Bronchial epithelial cell (primary cell): ENCODE results near the gene PCBD1. TPM values are rescaled to one million over a fixed set of nuclear protein-coding genes. Genes with fewer than 3 reads are reported as not detected.

Experiments used
- DNase-seq: peaks from one replicate; pipeline ENCODE4 v3.0.0-alpha.2; 2010; ENCODE audit warnings: low read depth
- FAIRE-seq: peaks from 2 replicates; lab custom pipeline; 2011; peaks lifted over from hg19 to GRCh38; lab: Jason Lieb, UNC
- H3K27me3 ChIP-seq: 2 replicates; pipeline ENCODE4 v1.5.1; 2011; ENCODE audit warnings: low read length; ENCODE audit not compliant: control insufficient read depth, insufficient read depth
- H3K36me3 ChIP-seq: 2 replicates; pipeline ENCODE4 v1.5.1; 2011; ENCODE audit warnings: low read length; ENCODE audit not compliant: control insufficient read depth, insufficient read depth
- H3K4me3 ChIP-seq: 2 replicates; pipeline ENCODE4 v1.5.1; 2011; ENCODE audit warnings: mild to moderate bottlenecking, low read depth, low read length, control low read depth
- total RNA-seq: library from RNA; depleted of rRNA; stranded (reverse); fragments of >200 nt; gene quantifications from 2 replicates; pipeline ENCODE4 v1.2.1, GENCODE V29; 2014
- TF ChIP-seq, protein P1 (sequence below): IDR thresholded peaks from 2 replicates; pipeline ENCODE4 v1.5.1; 2011; ENCODE audit warnings: mild to moderate bottlenecking, moderate library complexity, low read length, control low read depth, inconsistent platforms; ENCODE audit not compliant: insufficient read depth, severe bottlenecking

The PCBD1 gene
- total RNA-seq, 1 donor from 2014 or later = 16.1 TPM

- no peak for DNase-seq
These were observed 52.0 kb downstream of the PCBD1 start for GRCh38 chr10:70836319-70836718.

DNA sequence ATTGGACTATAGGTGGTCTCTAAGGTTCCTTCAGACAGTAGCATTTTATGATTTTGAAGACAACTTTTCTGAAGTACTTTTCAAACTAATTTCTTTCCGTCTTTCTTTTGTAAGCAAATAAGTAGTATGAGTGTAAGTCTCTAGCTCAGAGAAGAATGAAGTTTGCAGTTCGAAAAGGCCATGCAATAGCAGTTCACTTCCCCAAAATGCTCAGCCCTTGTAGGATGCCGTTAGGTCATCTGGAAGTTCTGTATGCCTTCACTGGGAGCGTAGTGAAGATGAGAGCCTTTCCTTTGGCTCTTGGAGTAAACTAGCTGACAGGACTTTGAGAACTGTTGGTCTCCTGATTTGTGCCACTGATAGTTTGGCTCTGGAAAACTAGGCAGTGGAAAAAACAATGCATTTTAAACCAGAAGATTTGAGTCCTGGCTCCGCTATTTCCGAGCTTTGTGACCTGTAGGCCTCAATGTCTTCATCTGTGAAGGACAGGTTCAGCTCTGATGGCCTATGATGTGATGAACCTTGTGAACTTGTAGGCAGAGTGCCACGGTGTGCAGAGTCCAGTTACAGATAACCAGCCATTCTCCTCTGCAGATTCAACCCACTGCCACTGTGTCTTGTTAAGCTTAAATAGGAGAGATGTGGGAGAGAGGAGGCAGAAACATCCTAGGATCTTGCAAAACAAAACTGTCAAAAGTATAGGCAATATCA, 53.8 kb downstream of the PCBD1 start:
- TF ChIP-seq, protein P1, sequence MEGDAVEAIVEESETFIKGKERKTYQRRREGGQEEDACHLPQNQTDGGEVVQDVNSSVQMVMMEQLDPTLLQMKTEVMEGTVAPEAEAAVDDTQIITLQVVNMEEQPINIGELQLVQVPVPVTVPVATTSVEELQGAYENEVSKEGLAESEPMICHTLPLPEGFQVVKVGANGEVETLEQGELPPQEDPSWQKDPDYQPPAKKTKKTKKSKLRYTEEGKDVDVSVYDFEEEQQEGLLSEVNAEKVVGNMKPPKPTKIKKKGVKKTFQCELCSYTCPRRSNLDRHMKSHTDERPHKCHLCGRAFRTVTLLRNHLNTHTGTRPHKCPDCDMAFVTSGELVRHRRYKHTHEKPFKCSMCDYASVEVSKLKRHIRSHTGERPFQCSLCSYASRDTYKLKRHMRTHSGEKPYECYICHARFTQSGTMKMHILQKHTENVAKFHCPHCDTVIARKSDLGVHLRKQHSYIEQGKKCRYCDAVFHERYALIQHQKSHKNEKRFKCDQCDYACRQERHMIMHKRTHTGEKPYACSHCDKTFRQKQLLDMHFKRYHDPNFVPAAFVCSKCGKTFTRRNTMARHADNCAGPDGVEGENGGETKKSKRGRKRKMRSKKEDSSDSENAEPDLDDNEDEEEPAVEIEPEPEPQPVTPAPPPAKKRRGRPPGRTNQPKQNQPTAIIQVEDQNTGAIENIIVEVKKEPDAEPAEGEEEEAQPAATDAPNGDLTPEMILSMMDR = no peak

More at GRCh38 chr10:70836319-70836718, 52.0 kb downstream of the PCBD1 start:
- TF ChIP-seq, protein P1 = no peak
- FAIRE-seq = no peak
- H3K4me3 ChIP-seq = no peak overlapping the region
- H3K36me3 ChIP-seq = peaks cover 1% of the 10 kb centered on the region
- no peaks in the 10 kb centered on the region for H3K27me3 ChIP-seq

DNA sequence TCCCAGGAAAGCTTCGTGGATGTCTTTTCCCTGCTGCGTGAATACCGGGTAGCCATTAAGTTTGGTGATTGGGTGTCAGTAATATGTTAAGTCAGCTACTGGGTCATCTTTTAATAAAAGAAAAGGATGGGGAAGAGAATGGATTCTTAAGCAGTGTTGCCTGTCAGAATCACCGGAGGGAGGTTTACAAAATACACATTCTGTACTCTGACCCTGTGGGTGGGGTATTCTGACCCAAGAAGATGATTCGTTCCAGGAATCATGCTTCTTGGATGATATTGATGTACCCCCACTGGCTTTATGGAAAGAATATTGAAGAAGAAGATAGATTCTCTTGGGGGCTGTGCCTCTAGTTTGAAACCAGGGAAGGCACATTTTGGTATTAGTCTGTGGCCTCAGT, 54.3 kb downstream of the PCBD1 start:
- no peak for DNase-seq
- no peak for FAIRE-seq
- Histone ChIP-seq H3K27me3 (no peaks in the 10 kb centered on the region), H3K4me3 (no peak overlapping the region), H3K36me3 (peaks cover 1% of the 10 kb centered on the region)
- TF ChIP-seq, protein P1 = no peak

More for the DNA sequence above, 53.8 kb downstream of the PCBD1 start:
- H3K36me3 ChIP-seq = peaks cover 1% of the 10 kb centered on the region
- FAIRE-seq = no peak
- no peak for DNase-seq
- no peak overlapping the region for H3K4me3 ChIP-seq
- H3K27me3 ChIP-seq = no peaks in the 10 kb centered on the region

- no peak for FAIRE-seq
- Histone ChIP-seq H3K27me3 (no peaks in the 10 kb centered on the region), H3K36me3 (peaks cover 1% of the 10 kb centered on the region), H3K4me3 (no peak overlapping the region)
- TF ChIP-seq, protein P1 = no peak
- no peak for DNase-seq
These were observed 54.8 kb downstream of the PCBD1 start for GRCh38 chr10:70833601-70834000.

Other genes starting within 250 kb of the PCBD1 start
- under 0.01 and 0.26 TPM in 2 replicates for gene ADAMTS14, start 216.1 kb downstream of the PCBD1 start, total RNA-seq
- gene TBATA, start 103.2 kb downstream of the PCBD1 start, total RNA-seq = not detected in 2 replicates
- 82.9 and 144 TPM in 2 replicates for gene SGPL1, start 72.6 kb downstream of the PCBD1 start, total RNA-seq